DND-41 (cell line): Measurements from ENCODE around the gene TRIL.

Source experiments
- CTCF ChIP-seq: IDR thresholded peaks from 2 replicates; pipeline ENCODE4 v1.5.1; 2012; ENCODE audit warnings: borderline replicate concordance, low read length, moderate library complexity, mild to moderate bottlenecking; ENCODE audit not compliant: poor library complexity, severe bottlenecking; ENCODE audit errors: extremely low read depth
- EZH2 ChIP-seq: IDR thresholded peaks from 3 replicates; pipeline ENCODE4 v1.6.1; 2012; ENCODE audit warnings: borderline replicate concordance, low read depth, mild to moderate bottlenecking, moderate library complexity, low read length, inconsistent platforms; ENCODE audit not compliant: severe bottlenecking

DNA sequence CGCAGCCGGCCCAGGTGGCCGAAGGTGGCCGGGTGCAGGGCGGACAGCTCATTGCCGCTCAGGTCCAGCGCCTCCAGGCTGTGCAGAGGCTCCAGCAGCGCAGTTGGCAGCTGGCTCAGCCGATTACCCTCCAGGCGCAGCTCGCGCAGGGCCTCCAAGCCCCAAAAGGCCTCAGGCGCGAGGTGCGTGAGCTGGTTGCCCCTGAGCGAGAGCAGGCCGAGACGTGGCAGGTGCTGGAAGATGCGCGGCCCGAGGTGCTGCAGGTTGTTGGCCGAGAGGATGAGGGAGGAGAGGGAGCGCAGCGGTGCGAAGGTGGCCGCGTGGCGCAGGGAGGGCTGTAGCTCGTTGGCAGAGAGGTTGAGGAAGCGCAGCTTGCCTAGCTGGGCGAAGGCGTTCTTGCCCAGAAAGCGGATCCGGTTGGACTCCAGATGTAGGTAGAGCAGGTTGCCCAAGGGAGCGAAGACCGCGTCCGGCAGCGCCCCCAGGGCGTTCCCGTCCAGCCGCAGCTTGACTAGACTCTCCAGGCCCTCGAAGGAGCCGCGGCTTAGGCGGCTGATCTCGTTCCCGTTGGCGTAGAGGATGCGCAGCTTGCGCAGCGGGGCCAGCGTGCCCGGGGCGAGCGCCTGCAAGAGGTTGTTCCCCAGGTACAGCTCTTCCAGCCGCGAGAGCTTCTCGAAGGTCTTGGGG is 923 bp downstream of the TRIL start:
- TF ChIP-seq CTCF (no peak), EZH2 (no peak)
